Endodermal cell (in vitro differentiated cells): ENCODE data around the gene KIRREL3. TPM values are rescaled to one million over a fixed set of nuclear protein-coding genes. Genes with fewer than 3 reads are reported as not detected.

ENCODE experiments used
- DNase-seq: peaks from one replicate; pipeline ENCODE4 v3.0.0-alpha.2; 2017
- H3K27ac ChIP-seq: 2 replicates; pipeline ENCODE4 v1.5.1; 2013; ENCODE audit warnings: mild to moderate bottlenecking, low read depth, low read length, moderate library complexity
- H3K27me3 ChIP-seq: 2 replicates; pipeline ENCODE4 v1.6.1; 2013; ENCODE audit warnings: mild to moderate bottlenecking, low read length, moderate library complexity; ENCODE audit not compliant: insufficient read depth, control insufficient read depth, poor library complexity, severe bottlenecking
- H3K36me3 ChIP-seq: 2 replicates; pipeline ENCODE4 v1.7.0; 2013; ENCODE audit warnings: mild to moderate bottlenecking, low read length, moderate library complexity; ENCODE audit not compliant: control insufficient read depth, insufficient read depth
- H3K4me1 ChIP-seq: one replicate; pipeline ENCODE4 v1.7.0; 2013; ENCODE audit warnings: low read length; ENCODE audit not compliant: control insufficient read depth, insufficient read depth
- H3K4me3 ChIP-seq: 2 replicates; pipeline ENCODE4 v1.5.1; 2013; ENCODE audit warnings: mild to moderate bottlenecking, low read length, moderate library complexity
- H3K9ac ChIP-seq: 2 replicates; pipeline ENCODE4 v1.6.1; 2013; ENCODE audit warnings: mild to moderate bottlenecking, low read length, moderate library complexity; ENCODE audit not compliant: poor library complexity, severe bottlenecking; ENCODE audit errors: extremely low read depth
- H3K9me3 ChIP-seq: 2 replicates; pipeline ENCODE4 v1.6.1; 2013; ENCODE audit warnings: mild to moderate bottlenecking, low read length, moderate library complexity; ENCODE audit not compliant: control insufficient read depth
- H3K27ac Mint-ChIP-seq: 2 replicates; pipeline ENCODE4 v1.8.0; 2020; ENCODE audit warnings: mixed read lengths
- H3K27me3 Mint-ChIP-seq: 2 replicates; pipeline ENCODE4 v1.8.0; 2021; ENCODE audit warnings: mild to moderate bottlenecking, mixed read lengths; ENCODE audit not compliant: insufficient read depth
- H3K36me3 Mint-ChIP-seq: 2 replicates; pipeline ENCODE4 v1.8.0; 2020; ENCODE audit warnings: low read depth, mixed read lengths
- H3K4me1 Mint-ChIP-seq: 2 replicates; pipeline ENCODE4 v1.8.0; 2020; ENCODE audit warnings: mixed read lengths
- H3K4me3 Mint-ChIP-seq: 2 replicates; pipeline ENCODE4 v1.8.0; 2020; ENCODE audit warnings: mild to moderate bottlenecking, moderate library complexity, mixed read lengths
- H3K9me3 Mint-ChIP-seq: 2 replicates; pipeline ENCODE4 v1.8.0; 2020; ENCODE audit warnings: mild to moderate bottlenecking, mixed read lengths
- WGBS, 2 experiments: methylation state at CpG; one replicate each; pipeline versions ENCODE4 v1.1.5 to v1.1.7; 2013; ENCODE audit warnings: missing lambda C conversion rate in 2 of 2, mixed read lengths in 1 of 2; ENCODE audit not compliant: insufficient coverage in 1 of 2, insufficient read length in 1 of 2; 5-methylcytosine and 5-hydroxymethylcytosine counted together
- total RNA-seq, 2 donors: library from RNA; stranded (reverse); fragmentation: NEBNext Ultra II Directional in 1 of 2; extraction: Animal tissue kit (Norgen Biotek cat#: 25700) in 1 of 2; gene quantifications; 2 replicates in 1 of 2; 3 replicates in 1 of 2; pipeline ENCODE4 v1.2.1, GENCODE V29; 2021
- TF ChIP-seq, protein P1 (sequence below): fragments of 200-600 bp; sonication (generic); conservative IDR thresholded peaks from 2 replicates; pipeline ENCODE4 v1.5.0; 2021; ENCODE audit warnings: antibody characterized with exemption, mild to moderate bottlenecking

KIRREL3 gene
- total RNA-seq, 2 donors from 2014 or later: 1.1 to 1.4 TPM

DNA sequence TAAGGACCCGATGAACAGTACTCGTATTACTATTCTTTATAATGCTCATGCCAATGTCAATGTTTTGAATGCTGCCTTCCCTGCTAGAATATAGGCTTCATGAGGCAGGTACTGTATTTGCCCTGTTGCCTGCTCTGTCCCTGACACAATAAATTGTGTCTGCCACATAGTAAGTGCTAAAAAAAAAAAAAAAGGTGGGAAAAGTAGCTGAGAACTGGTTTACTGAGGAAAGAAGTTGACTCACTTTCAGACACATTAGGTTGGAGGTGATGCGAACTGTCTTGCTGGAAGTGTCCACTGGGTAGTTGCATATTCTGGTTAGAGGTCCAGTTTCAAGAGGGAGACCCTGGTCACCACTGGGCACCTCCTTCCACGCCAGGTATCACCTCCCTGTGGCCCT is 255.9 kb downstream of the KIRREL3 start:
- H3K4me1 Mint-ChIP-seq: peaks cover 27% of the 10 kb centered on the region

DNA sequence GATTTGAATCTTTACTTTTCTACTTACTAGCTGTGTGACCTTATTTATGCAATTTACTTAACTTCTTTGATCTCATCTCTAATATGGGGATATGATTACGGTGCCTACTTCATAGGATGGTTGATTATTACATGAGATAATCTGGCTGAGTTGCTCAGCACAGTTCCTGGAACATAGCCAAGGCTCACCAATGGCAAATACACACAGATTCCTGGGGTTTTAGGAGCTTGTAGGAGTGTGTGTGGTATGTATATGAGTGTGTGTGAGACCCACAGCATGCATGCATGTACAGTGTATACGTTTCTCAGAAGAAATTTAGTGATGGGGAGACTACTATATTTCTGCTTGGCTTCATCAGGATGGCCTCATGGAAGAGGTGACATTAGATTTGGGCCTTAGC is 256.9 kb downstream of the KIRREL3 start:
- Histone ChIP-seq H3K9ac (no peak overlapping the region), H3K4me1 (no peaks in the 10 kb centered on the region), H3K27ac (no peak overlapping the region), H3K36me3 (no peaks in the 10 kb centered on the region), H3K9me3 (no peaks in the 10 kb centered on the region), H3K27me3 (peaks cover 48% of the 10 kb centered on the region), H3K4me3 (no peak overlapping the region)
- H3K27ac Mint-ChIP-seq: no peak overlapping the region
- H3K36me3 Mint-ChIP-seq: no peaks in the 10 kb centered on the region
- H3K4me1 Mint-ChIP-seq: peaks cover 21% of the 10 kb centered on the region
- no peaks in the 10 kb centered on the region for H3K9me3 Mint-ChIP-seq
- H3K27me3 Mint-ChIP-seq: peaks cover 41% of the 10 kb centered on the region
- no peak for DNase-seq
- no peak overlapping the region for H3K4me3 Mint-ChIP-seq
- WGBS, 2 experiments: 88 to 95% methylated on average over 2 of the region's 2 CpGs
- TF ChIP-seq, protein P1, sequence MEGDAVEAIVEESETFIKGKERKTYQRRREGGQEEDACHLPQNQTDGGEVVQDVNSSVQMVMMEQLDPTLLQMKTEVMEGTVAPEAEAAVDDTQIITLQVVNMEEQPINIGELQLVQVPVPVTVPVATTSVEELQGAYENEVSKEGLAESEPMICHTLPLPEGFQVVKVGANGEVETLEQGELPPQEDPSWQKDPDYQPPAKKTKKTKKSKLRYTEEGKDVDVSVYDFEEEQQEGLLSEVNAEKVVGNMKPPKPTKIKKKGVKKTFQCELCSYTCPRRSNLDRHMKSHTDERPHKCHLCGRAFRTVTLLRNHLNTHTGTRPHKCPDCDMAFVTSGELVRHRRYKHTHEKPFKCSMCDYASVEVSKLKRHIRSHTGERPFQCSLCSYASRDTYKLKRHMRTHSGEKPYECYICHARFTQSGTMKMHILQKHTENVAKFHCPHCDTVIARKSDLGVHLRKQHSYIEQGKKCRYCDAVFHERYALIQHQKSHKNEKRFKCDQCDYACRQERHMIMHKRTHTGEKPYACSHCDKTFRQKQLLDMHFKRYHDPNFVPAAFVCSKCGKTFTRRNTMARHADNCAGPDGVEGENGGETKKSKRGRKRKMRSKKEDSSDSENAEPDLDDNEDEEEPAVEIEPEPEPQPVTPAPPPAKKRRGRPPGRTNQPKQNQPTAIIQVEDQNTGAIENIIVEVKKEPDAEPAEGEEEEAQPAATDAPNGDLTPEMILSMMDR: no peak

More for the DNA sequence above, 255.9 kb downstream of the KIRREL3 start:
- Histone ChIP-seq H3K4me3 (no peak overlapping the region), H3K9me3 (no peaks in the 10 kb centered on the region), H3K27ac (no peak overlapping the region), H3K27me3 (peaks cover 56% of the 10 kb centered on the region), H3K4me1 (no peaks in the 10 kb centered on the region), H3K36me3 (no peaks in the 10 kb centered on the region), H3K9ac (no peak overlapping the region)
- WGBS, 2 experiments: 94 to 100% methylated on average over 3 to 4 of the region's 4 CpGs
- Mint-ChIP-seq H3K4me3 (no peak overlapping the region), H3K36me3 (no peaks in the 10 kb centered on the region), H3K27ac (no peak overlapping the region), H3K9me3 (no peaks in the 10 kb centered on the region), H3K27me3 (peaks cover 50% of the 10 kb centered on the region)
- no peak for DNase-seq
- TF ChIP-seq, protein P1: no peak

DNA sequence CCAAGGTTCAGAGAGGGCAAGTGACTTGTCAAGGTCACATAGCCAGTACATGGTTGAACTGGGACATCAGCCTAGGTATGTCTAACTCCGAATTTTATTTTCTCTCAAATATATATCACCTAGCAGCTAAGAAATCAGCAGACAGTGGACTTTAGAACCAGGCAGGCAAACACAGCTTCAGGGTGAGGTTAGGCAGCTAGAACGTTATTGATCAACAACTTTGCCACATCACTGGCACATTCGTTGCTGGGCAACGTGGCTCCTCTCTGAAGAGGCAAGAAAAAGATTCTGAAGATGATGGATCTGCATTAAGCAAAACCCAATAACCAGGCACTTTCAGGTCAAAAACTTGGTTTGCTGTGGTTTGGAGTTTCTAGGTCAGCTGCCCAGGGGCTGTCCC is 258.0 kb downstream of the KIRREL3 start:
- Mint-ChIP-seq H3K9me3 (no peaks in the 10 kb centered on the region), H3K36me3 (no peaks in the 10 kb centered on the region), H3K4me3 (no peak overlapping the region), H3K27me3 (peaks cover 33% of the 10 kb centered on the region), H3K4me1 (peaks cover 13% of the 10 kb centered on the region), H3K27ac (no peak overlapping the region)
- no peaks in the 10 kb centered on the region for H3K36me3 ChIP-seq
- peaks cover 40% of the 10 kb centered on the region for H3K27me3 ChIP-seq
- H3K9me3 ChIP-seq: no peaks in the 10 kb centered on the region
- DNase-seq: no peak
- 93 to 95% methylated on average over 4 of the region's 4 CpGs for WGBS, 2 experiments
- H3K4me3 ChIP-seq: no peak overlapping the region
- H3K9ac ChIP-seq: no peak overlapping the region
- H3K4me1 ChIP-seq: no peaks in the 10 kb centered on the region
- TF ChIP-seq, protein P1: no peak
- H3K27ac ChIP-seq: no peak overlapping the region
